ENCODE results near the gene SSX7.
"Not testable (repeated sequence)": the region's sequence is repeated elsewhere in the genome, so short reads cannot be mapped to it uniquely, and the experiment has no call there.

Gene SSX7

DNA sequence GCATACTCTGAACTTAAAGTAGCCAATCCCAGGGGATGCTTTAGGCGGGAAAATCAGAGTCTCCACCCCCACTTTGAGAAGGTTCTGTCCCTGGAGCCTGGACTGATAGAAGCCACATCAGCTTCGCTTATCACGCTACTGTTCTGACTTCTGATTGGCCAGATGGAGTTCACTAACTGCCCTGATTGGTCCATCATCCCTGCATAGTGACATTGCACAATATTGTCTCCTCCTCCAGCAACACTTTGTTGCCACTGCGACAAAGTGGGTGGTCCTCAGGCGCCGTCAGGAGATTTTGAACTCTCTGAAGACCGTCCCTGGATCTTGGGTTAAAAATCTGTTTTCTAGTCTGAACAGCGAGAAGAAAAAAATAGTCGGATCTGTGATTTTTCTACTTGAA lies at the start of gene SSX7:
SSX7 (minus strand) TSS at position 101 of the 400 bp plus-strand sequence. CDS start 1,428 bp downstream, outside the sequence.
- DNase-seq = not testable (repeated sequence)

- not testable (repeated sequence) for DNase-seq
Measured at GRCh38 chrX:52692034-52692433, 37.3 kb upstream of the SSX7 start.

DNA sequence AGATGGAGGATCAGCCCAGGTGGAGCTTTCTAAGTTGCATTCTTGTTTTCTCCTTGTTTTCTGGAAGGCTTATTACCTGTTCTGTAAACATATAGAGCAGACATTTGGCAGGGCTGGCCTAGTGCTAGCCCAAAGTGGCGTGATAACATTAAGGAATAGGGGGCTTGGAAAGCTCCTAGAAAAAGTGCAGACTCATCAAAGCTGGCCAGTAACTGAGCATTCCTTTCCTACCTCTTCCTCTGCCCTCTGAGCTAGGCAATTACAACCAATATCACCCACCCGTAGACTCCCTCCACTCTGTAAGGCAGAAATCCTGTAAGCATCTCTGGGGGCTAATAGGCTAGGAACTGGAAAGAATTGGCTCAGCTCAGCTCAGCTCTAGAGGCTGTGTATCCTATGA lies 7.5 kb upstream of the SSX7 start:
- DNase-seq = not testable (repeated sequence)

GRCh38 chrX:52655475-52655874 lies 775 bp upstream of the SSX7 start:
- not testable (repeated sequence) for DNase-seq

DNA sequence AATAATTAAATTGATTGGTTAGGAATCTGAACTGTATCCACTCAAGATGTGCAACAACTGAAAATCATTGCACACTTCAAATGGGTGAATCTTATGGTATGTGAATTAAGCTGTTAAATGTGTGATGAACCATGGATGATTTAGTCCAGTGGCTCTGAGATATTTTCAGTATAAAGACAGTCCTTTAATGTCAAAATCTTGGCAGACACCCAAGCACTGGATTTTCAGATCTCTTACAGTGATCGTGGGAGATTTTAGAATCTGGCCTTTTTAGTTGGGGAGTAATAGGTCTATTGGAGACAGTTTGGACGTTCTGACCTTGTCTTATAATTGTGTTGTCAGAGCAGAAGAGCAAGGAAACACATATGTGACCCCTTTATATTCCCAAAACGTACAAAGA lies 4.0 kb downstream of the SSX7 start:
- not testable (repeated sequence) for DNase-seq

GRCh38 chrX:52648956-52649355 lies 5.7 kb downstream of the SSX7 start:
- not testable (repeated sequence) for DNase-seq

GRCh38 chrX:52628483-52628882 lies 26.2 kb downstream of the SSX7 start:
- not testable (repeated sequence) for DNase-seq

DNA sequence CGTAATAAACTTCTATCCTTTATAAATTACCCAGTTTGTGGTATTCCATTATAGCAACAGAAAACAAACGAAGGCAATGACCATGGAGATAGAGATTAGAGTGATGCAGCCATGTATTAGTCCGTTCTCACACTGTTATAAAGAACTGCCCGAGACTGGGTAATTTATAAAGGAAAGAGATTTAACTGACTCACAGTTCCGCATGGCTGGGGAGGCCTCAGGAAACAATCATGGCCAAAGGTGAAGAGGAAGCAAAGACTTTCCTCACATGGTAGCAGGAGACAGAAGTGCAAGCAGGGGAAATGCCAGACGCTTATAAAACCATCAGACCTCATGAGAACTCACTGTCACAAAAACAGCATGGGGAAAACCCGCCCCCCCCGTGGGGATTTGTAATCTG lies 34.0 kb downstream of the SSX7 start:
- not testable (repeated sequence) for DNase-seq

DNA sequence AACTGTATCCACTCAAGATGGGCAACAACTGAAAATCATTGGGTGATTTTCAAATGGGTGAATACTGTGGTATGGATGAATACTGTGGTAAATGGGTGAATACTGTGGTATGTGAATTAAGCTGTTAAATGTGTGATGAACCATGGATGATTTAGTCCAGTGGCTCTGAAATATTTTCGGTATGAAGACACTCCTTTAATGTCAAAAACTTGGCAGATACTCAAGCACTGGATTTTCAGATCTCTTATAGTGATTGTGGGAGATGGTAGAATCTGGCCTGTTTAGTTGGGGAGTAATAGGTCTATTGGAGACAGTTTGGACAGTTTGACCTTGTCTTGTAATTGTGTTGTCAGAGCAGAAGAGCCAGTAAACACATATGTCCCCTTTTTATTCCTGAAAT lies 45.7 kb downstream of the SSX7 start:
- no peak for DNase-seq

GRCh38 chrX:52603151-52603550 lies 51.5 kb downstream of the SSX7 start:
- DNase-seq = not testable (repeated sequence)

DNA sequence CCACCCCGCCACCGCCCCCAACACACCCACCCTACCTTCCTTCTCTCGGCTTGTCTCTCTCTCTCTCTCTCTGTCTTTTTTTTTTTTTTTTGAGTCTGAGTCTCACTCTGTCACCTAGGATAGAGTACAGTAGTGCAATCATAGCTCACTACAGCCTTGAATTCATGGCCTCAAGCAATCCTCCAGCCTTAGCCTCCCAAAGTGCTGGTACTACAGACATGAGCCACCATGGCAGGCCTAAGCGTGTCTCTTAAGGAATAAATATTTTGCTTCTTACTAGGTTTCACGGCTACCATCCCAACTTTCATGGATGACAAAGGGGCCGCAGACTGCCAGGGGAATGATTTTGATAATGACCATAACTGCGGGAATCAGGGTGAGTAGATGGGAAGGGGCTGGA lies 55.8 kb downstream of the SSX7 start:
- DNase-seq = no peak

- DNase-seq = no peak
Measured at GRCh38 chrX:52594658-52595057, 60.0 kb downstream of the SSX7 start.
